ENCODE data around the gene AP4E1.
"Not testable (repeated sequence)": the region's sequence is repeated elsewhere in the genome, so short reads cannot be mapped to it uniquely, and the experiment has no call there.

The AP4E1 gene

DNA sequence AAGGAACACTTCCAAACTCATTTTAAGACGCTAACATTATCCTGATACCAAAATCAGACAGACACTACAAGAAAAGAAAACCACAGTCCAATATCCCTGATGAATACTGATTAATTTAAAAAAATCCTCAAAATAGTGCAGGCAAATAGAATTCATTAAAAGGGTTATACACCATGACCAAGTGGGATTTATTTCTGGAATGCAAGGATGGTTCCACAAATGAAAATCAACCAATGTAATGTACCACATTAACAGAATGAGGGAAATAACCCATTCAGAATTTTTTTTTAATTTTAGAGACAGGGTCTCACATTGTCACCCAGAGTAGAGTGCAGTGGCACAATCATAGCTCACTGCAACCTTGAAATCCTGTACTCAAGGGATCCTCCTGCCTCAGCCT, 17.3 kb upstream of the AP4E1 start:
- H3K9me3 ChIP-seq (ENCODE audit: control insufficient read depth, low read depth, low read length) = no peaks in the 10 kb centered on the region

DNA sequence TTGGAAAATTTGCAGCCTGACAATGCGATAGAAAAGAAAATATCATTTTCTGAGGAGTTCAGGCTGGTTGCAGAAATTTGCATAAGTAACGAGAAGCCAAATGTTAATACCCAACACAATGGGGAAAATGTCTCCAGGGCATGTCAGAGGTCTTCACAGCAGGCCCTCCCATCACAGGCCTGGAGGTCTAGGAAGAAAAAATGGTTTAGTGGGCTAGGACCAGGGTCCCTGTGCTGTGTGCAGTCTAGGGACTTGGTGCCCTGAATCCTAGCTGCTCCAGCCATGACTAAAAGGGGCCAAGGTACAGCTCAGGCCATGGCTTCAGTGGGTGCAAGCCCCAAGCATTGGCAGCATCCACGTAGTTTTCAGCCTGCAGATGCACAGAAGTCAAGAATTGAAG, 14.5 kb upstream of the AP4E1 start:
- Histone ChIP-seq H3K9me3 (ENCODE audit: control insufficient read depth, low read depth, low read length) (no peaks in the 10 kb centered on the region), H3K4me1 (ENCODE audit: control insufficient read depth, low read depth, low read length) (no peaks in the 10 kb centered on the region), H3K36me3 (ENCODE audit: control insufficient read depth, low read depth, low read length) (no peaks in the 10 kb centered on the region), H3K27me3 (ENCODE audit: control insufficient read depth, insufficient read depth, low read length) (no peaks in the 10 kb centered on the region), H3K4me3 (ENCODE audit: low read length) (no peak overlapping the region), H3K9ac (ENCODE audit: low read length) (no peak overlapping the region), H3K27ac (ENCODE audit: low read length) (no peak overlapping the region)

More for the DNA sequence above, 17.3 kb upstream of the AP4E1 start:
- Histone ChIP-seq H3K4me3 (ENCODE audit: low read length) (no peak overlapping the region), H3K9ac (ENCODE audit: low read length) (no peak overlapping the region), H3K4me1 (ENCODE audit: control insufficient read depth, low read depth, low read length) (no peaks in the 10 kb centered on the region), H3K36me3 (ENCODE audit: control insufficient read depth, low read depth, low read length) (no peaks in the 10 kb centered on the region), H3K27me3 (ENCODE audit: control insufficient read depth, insufficient read depth, low read length) (no peaks in the 10 kb centered on the region), H3K27ac (ENCODE audit: low read length) (no peak overlapping the region)

DNA sequence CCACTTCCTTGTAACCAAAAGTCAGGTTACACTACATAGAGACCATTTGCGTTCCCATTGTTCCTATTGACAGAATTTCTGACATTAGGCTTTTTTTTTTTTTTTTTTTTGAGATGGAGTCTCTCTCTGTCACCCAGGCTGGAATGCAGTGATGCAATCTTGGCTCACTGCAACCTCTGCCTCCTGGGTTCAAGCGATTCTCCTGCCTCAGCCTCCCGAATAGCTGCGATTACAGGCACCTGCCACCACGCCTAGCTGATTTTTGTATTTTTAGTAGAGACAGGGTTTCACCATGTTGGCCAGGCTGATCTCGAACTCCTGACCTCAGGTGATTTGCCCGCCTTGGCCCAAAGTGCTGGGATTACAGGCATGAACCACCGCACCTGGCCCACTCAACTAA, 7.1 kb upstream of the AP4E1 start:
- not testable (repeated sequence) for H3K9ac ChIP-seq (ENCODE audit: low read length)

DNA sequence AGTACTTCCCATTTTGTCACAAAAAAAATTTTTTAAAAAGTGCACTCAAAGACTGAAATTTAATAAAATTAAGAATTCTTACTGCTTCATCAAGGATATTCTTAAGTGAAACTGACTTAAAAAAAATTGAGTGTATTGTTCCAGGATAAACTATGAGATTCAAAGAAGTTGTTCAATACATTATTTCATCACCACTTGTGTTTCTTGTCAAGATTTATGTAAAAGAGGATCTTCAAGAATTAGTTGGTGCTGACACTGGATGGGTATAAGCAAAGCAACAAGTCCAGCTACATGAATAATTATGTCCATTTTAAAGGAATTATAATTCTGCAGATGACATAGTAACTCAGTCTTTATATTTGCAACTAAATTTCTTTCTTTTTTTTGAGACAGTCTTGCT, 4.3 kb upstream of the AP4E1 start:
- Histone ChIP-seq H3K9me3 (ENCODE audit: control insufficient read depth, low read depth, low read length) (no peaks in the 10 kb centered on the region), H3K4me1 (ENCODE audit: control insufficient read depth, low read depth, low read length) (peaks cover 4% of the 10 kb centered on the region), H3K4me3 (ENCODE audit: low read length) (no peak overlapping the region), H3K27ac (ENCODE audit: low read length) (no peak overlapping the region), H3K9ac (ENCODE audit: low read length) (no peak overlapping the region), H3K36me3 (ENCODE audit: control insufficient read depth, low read depth, low read length) (no peaks in the 10 kb centered on the region), H3K27me3 (ENCODE audit: control insufficient read depth, insufficient read depth, low read length) (peaks cover 4% of the 10 kb centered on the region)

More for the DNA sequence above, 7.1 kb upstream of the AP4E1 start:
- not testable (repeated sequence) for H3K36me3 ChIP-seq (ENCODE audit: control insufficient read depth, low read depth, low read length); H3K9me3 ChIP-seq (ENCODE audit: control insufficient read depth, low read depth, low read length); H3K27me3 ChIP-seq (ENCODE audit: control insufficient read depth, insufficient read depth, low read length); H3K27ac ChIP-seq (ENCODE audit: low read length); H3K4me1 ChIP-seq (ENCODE audit: control insufficient read depth, low read depth, low read length); H3K4me3 ChIP-seq (ENCODE audit: low read length)

DNA sequence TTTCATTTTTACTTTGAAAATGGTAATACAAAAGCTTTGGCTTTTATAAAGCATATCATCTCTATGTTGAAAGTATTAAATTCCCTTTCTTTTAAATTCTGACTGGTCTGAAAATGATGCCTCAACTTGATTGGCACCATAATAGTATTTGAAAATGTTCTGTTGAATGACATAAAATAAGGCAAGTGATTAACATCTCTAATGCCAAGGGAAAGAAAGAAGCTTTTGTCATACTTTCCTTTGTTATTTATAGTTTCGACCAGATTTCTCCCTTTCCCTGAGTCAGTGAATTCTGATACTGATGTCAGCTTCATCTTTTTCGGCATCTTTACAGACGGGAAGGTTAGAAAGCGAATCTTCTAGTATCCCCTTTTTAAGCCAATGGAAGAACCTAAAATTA, 3.4 kb upstream of the AP4E1 start:
- H3K27ac ChIP-seq (ENCODE audit: low read length) = no peak overlapping the region
- H3K4me1 ChIP-seq (ENCODE audit: control insufficient read depth, low read depth, low read length) = peaks cover 4% of the 10 kb centered on the region
- peaks cover 4% of the 10 kb centered on the region for H3K27me3 ChIP-seq (ENCODE audit: control insufficient read depth, insufficient read depth, low read length)
- no peaks in the 10 kb centered on the region for H3K36me3 ChIP-seq (ENCODE audit: control insufficient read depth, low read depth, low read length)
- no peaks in the 10 kb centered on the region for H3K9me3 ChIP-seq (ENCODE audit: control insufficient read depth, low read depth, low read length)
- no peak overlapping the region for H3K4me3 ChIP-seq (ENCODE audit: low read length)
- no peak overlapping the region for H3K9ac ChIP-seq (ENCODE audit: low read length)

DNA sequence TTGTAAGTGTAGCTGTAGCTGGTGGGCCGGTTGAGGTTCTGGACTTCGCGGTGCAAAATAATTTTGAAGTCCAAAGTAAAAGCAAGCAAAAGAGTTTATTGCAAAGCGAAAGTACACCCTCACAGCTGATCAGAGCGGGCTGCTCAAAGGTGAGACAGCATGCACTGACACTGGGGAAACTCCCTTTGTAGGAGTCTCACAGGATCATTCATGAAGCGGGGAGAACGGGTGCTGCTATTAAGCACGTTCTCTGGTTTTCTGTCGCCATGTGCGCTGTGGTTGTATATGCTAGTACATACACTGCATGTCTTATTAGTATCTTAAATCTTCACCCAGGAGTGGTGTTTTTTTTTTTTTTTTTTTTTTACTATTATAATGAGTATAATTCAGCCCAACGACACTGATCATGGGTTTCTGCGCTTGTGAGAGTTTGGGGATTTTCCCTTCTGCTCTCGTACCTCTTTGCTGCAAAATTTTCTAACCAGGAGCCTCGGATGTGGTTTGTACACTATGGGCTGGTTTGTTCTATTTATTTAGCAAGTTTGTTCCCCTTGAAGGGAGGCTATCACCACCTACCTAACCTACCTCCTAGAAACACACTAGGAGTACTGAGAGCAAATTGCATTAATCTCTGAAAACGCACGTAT, 1.4 kb upstream of the AP4E1 start:
- Histone ChIP-seq H3K36me3 (ENCODE audit: control insufficient read depth, low read depth, low read length) (no peaks in the 10 kb centered on the region), H3K9me3 (ENCODE audit: control insufficient read depth, low read depth, low read length) (no peaks in the 10 kb centered on the region), H3K4me1 (ENCODE audit: control insufficient read depth, low read depth, low read length) (peaks cover 4% of the 10 kb centered on the region), H3K9ac (ENCODE audit: low read length) (peak overlapping the region; percentile 93), H3K27me3 (ENCODE audit: control insufficient read depth, insufficient read depth, low read length) (peaks cover 4% of the 10 kb centered on the region), H3K27ac (ENCODE audit: low read length) (no peak overlapping the region), H3K4me3 (ENCODE audit: low read length) (peak overlapping the region; percentile 90)

DNA sequence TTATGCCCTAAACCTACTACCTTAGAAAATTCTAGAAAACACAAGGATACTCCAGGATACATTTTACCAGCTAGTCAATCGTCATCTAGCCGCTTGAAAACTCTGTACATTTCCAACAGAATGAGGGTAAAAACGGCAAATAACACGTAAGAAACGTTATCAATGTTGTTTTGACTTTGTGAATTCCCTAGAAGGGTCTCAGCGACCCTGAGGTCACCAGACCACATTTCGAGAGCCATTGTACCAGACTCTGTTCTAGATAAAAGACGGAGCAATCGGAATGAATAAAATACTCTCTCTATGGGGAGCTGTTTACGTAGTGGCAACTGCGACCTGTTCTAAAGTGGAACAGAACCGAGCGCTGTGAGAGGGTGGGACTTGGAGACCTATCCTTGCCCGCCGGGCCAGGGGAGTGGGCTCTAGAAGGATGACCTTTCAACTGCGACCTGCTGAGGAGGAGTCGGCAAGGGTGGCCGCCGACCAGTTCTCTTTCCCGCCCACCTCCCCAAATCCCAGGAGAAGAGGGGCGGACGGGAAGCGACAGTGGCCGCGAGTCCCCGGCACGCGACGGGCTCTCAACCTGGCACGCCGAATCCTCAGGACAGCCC, 778 bp upstream of the AP4E1 start:
- H3K9me3 ChIP-seq (ENCODE audit: control insufficient read depth, low read depth, low read length) = no peaks in the 10 kb centered on the region
- H3K27me3 ChIP-seq (ENCODE audit: control insufficient read depth, insufficient read depth, low read length) = peaks cover 4% of the 10 kb centered on the region
- peaks cover under 1% of the 10 kb centered on the region for H3K36me3 ChIP-seq (ENCODE audit: control insufficient read depth, low read depth, low read length)
- peak overlapping the region; percentile 90 for H3K4me3 ChIP-seq (ENCODE audit: low read length)
- H3K4me1 ChIP-seq (ENCODE audit: control insufficient read depth, low read depth, low read length) = peaks cover 4% of the 10 kb centered on the region
- H3K9ac ChIP-seq (ENCODE audit: low read length) = peak overlapping the region; percentile 93
- peak overlapping the region; percentile 9 for H3K27ac ChIP-seq (ENCODE audit: low read length)

DNA sequence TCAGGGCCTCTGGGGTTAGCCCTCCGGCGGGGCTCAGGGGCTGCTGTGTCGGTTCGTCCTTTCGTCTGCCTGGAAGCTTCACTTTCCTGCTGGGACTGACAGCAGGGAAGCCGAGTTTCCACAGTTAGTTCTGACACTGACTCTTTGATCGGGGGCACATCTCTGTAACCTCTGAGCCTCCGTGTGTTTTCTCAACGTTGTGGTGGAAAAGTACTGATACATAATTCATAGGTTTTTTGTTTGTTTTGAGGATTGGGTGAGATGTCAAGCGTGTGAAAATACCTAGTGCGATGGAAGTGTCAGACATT, 481 bp downstream of the AP4E1 start:
- peak overlapping the region; percentile 90 for H3K4me3 ChIP-seq (ENCODE audit: low read length)
- H3K4me1 ChIP-seq (ENCODE audit: control insufficient read depth, low read depth, low read length) = peaks cover 4% of the 10 kb centered on the region
- H3K27ac ChIP-seq (ENCODE audit: low read length) = no peak overlapping the region
- no peaks in the 10 kb centered on the region for H3K9me3 ChIP-seq (ENCODE audit: control insufficient read depth, low read depth, low read length)
- H3K9ac ChIP-seq (ENCODE audit: low read length) = peak overlapping the region; percentile 93
- peaks cover 4% of the 10 kb centered on the region for H3K27me3 ChIP-seq (ENCODE audit: control insufficient read depth, insufficient read depth, low read length)
- peaks cover 3% of the 10 kb centered on the region for H3K36me3 ChIP-seq (ENCODE audit: control insufficient read depth, low read depth, low read length)

DNA sequence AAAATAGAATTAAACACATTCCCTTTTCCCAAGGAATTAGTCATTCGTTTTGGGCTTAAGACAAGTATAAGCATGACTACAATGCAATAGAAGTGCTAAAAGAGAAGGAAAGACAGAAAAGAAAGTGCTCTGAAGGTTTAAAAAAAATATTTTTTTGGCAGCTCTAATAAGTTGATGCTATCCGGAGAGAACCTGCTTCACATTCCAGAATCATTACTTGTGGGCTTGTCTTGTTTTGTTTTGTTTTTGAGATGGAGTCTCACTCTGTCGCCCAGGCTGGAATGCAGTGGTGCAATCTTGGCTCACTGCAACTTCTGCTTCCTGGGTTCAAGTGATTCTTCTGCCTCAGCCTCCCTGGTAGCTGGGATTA, 1.9 kb downstream of the AP4E1 start:
- not testable (repeated sequence) for H3K9ac ChIP-seq (ENCODE audit: low read length); H3K27ac ChIP-seq (ENCODE audit: low read length)

DNA sequence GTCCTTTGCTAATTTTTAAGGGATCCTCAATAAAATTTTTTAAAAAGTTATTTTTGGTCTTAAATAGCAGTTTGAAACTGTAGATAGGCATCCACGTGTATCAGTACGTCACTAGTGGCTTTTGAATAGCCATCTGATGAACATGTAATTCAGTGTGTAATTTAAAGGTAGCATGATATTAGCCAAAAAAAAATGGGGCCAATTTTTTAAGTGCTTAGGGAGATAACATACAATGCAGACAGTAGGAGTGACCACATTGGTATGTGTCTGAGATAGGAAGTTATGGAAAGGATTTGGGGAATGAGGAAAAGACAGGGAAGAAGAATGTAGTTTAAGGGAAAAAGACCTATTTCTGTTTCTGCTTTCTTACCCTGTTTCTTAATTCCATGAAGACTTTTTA, 2.5 kb downstream of the AP4E1 start:
- H3K27ac ChIP-seq (ENCODE audit: low read length) = no peak overlapping the region
- peaks cover 4% of the 10 kb centered on the region for H3K27me3 ChIP-seq (ENCODE audit: control insufficient read depth, insufficient read depth, low read length)
- no peaks in the 10 kb centered on the region for H3K9me3 ChIP-seq (ENCODE audit: control insufficient read depth, low read depth, low read length)
- peaks cover 4% of the 10 kb centered on the region for H3K4me1 ChIP-seq (ENCODE audit: control insufficient read depth, low read depth, low read length)
- peaks cover 6% of the 10 kb centered on the region for H3K36me3 ChIP-seq (ENCODE audit: control insufficient read depth, low read depth, low read length)
- H3K4me3 ChIP-seq (ENCODE audit: low read length) = no peak overlapping the region
- no peak overlapping the region for H3K9ac ChIP-seq (ENCODE audit: low read length)

More for the DNA sequence above, 1.9 kb downstream of the AP4E1 start:
- not testable (repeated sequence) for H3K27me3 ChIP-seq (ENCODE audit: control insufficient read depth, insufficient read depth, low read length); H3K4me1 ChIP-seq (ENCODE audit: control insufficient read depth, low read depth, low read length); H3K4me3 ChIP-seq (ENCODE audit: low read length); H3K36me3 ChIP-seq (ENCODE audit: control insufficient read depth, low read depth, low read length); H3K9me3 ChIP-seq (ENCODE audit: control insufficient read depth, low read depth, low read length)

DNA sequence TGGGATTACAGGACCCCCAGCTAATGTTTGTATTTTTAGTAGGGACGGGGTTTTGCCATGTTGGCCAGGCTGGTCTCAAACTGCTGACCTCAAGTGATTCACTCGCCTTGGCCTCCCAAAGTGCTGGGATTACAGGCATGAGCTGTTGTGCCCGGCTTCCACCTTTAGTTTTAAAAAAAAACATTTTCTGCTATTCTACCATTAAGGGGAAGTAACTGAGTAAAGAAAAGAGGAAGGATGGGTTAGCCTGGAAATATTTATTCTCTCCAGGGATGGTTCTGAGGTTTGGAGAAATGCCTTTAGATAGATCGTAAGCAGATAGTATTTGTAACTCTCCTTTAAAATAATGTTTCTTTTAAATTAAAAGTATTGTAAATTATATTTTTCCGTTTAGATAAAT, 3.1 kb downstream of the AP4E1 start:
- peaks cover 4% of the 10 kb centered on the region for H3K4me1 ChIP-seq (ENCODE audit: control insufficient read depth, low read depth, low read length)
- H3K4me3 ChIP-seq (ENCODE audit: low read length) = no peak overlapping the region
- peaks cover 6% of the 10 kb centered on the region for H3K36me3 ChIP-seq (ENCODE audit: control insufficient read depth, low read depth, low read length)
- H3K9me3 ChIP-seq (ENCODE audit: control insufficient read depth, low read depth, low read length) = no peaks in the 10 kb centered on the region
- peaks cover 4% of the 10 kb centered on the region for H3K27me3 ChIP-seq (ENCODE audit: control insufficient read depth, insufficient read depth, low read length)
- no peak overlapping the region for H3K27ac ChIP-seq (ENCODE audit: low read length)
- H3K9ac ChIP-seq (ENCODE audit: low read length) = no peak overlapping the region

DNA sequence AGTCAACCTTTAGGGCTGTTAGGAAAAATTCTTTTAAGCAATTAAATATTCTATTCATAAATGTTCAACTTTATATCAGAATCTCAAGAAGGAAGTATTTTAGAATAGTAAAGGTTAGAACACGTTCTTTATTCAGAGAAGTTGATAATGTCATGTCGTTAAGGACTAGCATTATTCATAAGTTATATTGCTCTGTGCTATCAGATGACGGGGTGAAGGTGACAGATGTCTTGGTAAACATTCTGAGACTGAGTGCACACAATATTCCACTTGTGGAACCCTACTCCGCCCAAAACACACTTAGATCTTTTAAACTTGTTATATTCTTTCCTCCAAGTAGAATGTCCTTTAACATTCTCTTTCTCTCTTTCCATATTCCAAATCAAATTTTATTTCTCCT, 7.9 kb downstream of the AP4E1 start:
- H3K27ac ChIP-seq (ENCODE audit: low read length) = no peak overlapping the region
- no peaks in the 10 kb centered on the region for H3K27me3 ChIP-seq (ENCODE audit: control insufficient read depth, insufficient read depth, low read length)
- no peak overlapping the region for H3K4me3 ChIP-seq (ENCODE audit: low read length)
- H3K36me3 ChIP-seq (ENCODE audit: control insufficient read depth, low read depth, low read length) = peaks cover 13% of the 10 kb centered on the region
- no peak overlapping the region for H3K9ac ChIP-seq (ENCODE audit: low read length)
- no peaks in the 10 kb centered on the region for H3K9me3 ChIP-seq (ENCODE audit: control insufficient read depth, low read depth, low read length)
- H3K4me1 ChIP-seq (ENCODE audit: control insufficient read depth, low read depth, low read length) = no peaks in the 10 kb centered on the region

All from iPS-18a (cell line).